Stomach (tissue), 4 donors: ENCODE results near the gene MAP3K20.

Source experiments
- CTCF ChIP-seq, 7 experiments: fragments of 450-650 bp in 4 of 7; fragments of 200-600 bp in 3 of 7; sonication (generic) in 3 of 7; IDR thresholded peaks; one replicate each; pipeline ENCODE4 v1.5.1; 2016 to 2019; ENCODE audit warnings: antibody characterized with exemption in 7 of 7, control low read depth in 2 of 7, mild to moderate bottlenecking in 1 of 7
- POLR2A ChIP-seq, 4 donors: fragments of 450-650 bp; IDR thresholded peaks; one replicate each; pipeline ENCODE4 v1.6.1; 2016; ENCODE audit warnings: antibody characterized with exemption in 4 of 4, control low read depth in 2 of 4, mild to moderate bottlenecking in 1 of 4, moderate library complexity in 1 of 4
- POLR2AphosphoS5 ChIP-seq, 3 donors: sonication (generic); formaldehyde crosslinking; IDR thresholded peaks; one replicate each; pipeline ENCODE4 v1.6.1; 2016; ENCODE audit warnings: antibody characterized with exemption in 3 of 3

GRCh38 chr2:173148520-173148919 lies 72.9 kb downstream of the MAP3K20 start:
- TF ChIP-seq CTCF (IDR thresholded peaks at IDR 0.05) (no peak), POLR2AphosphoS5 (IDR thresholded peaks at IDR 0.05) (no peak), POLR2A (IDR thresholded peaks at IDR 0.05) (no peak)
